HEK293 (cell line): Measurements from ENCODE around the gene ENKD1.

Source experiments
- GLIS2 ChIP-seq: fragments of 450-650 bp; formaldehyde crosslinking; IDR thresholded peaks from 2 replicates; pipeline ENCODE4 v1.5.1; 2016; ENCODE audit warnings: missing biosample characterization, missing genetic modification characterization
- KLF10 ChIP-seq: fragments of 450-650 bp; IDR thresholded peaks from 2 replicates; pipeline ENCODE4 v1.5.1; 2018; ENCODE audit warnings: missing biosample characterization, mild to moderate bottlenecking, missing genetic modification characterization
- REPIN1 ChIP-seq: fragments of 450-650 bp; formaldehyde crosslinking; IDR thresholded peaks from 2 replicates; pipeline ENCODE4 v1.5.1; 2017; ENCODE audit warnings: missing biosample characterization, missing genetic modification characterization, low read depth
- ZEB2 ChIP-seq: fragments of 450-650 bp; formaldehyde crosslinking; IDR thresholded peaks from 2 replicates; pipeline ENCODE4 v1.5.1; 2016; ENCODE audit warnings: missing biosample characterization, missing genetic modification characterization
- ZNF24 ChIP-seq: fragments of 450-650 bp; formaldehyde crosslinking; IDR thresholded peaks from 2 replicates; pipeline ENCODE4 v1.5.1; 2016; ENCODE audit warnings: missing biosample characterization, missing genetic modification characterization
- ZNF548 ChIP-seq: fragments of 450-650 bp; formaldehyde crosslinking; IDR thresholded peaks from 2 replicates; pipeline ENCODE4 v1.5.1; 2016; ENCODE audit warnings: missing biosample characterization, missing genetic modification characterization
- TF ChIP-seq, protein P1 (sequence below): fragments of 450-650 bp; formaldehyde crosslinking; conservative IDR thresholded peaks from 2 replicates; pipeline ENCODE4 v1.5.1; 2016; ENCODE audit warnings: low read depth, missing biosample characterization, missing genetic modification characterization
- TF ChIP-seq, protein P2 (sequence below): fragments of 450-650 bp; formaldehyde crosslinking; IDR thresholded peaks from 2 replicates; pipeline ENCODE4 v1.5.1; 2016; ENCODE audit warnings: missing biosample characterization, missing genetic modification characterization
- TF ChIP-seq, protein P3 (sequence below): IDR thresholded peaks from 2 replicates; pipeline ENCODE4 v1.6.1; 2011; ENCODE audit warnings: mild to moderate bottlenecking, low read depth, low read length, borderline replicate concordance

DNA sequence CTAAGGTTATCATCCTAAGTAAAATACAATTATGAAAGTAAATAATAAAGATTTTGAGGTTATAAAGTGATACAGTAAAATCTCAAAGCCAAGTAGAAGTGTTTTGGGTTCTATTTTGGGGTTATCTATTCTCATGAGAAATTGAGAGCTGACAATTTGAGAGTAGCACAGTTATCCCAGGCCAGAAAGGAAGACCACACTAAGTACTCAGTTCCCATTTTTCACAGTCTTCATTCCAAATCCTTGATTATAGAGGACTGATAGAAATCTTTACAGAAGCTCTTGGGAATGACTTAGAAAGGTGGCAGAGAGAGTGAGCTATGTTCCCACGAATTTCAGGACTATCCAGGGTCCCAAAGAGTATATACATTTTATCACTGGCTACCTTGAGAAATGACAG is 48.0 kb upstream of the ENKD1 start:
- TF ChIP-seq, protein P1, sequence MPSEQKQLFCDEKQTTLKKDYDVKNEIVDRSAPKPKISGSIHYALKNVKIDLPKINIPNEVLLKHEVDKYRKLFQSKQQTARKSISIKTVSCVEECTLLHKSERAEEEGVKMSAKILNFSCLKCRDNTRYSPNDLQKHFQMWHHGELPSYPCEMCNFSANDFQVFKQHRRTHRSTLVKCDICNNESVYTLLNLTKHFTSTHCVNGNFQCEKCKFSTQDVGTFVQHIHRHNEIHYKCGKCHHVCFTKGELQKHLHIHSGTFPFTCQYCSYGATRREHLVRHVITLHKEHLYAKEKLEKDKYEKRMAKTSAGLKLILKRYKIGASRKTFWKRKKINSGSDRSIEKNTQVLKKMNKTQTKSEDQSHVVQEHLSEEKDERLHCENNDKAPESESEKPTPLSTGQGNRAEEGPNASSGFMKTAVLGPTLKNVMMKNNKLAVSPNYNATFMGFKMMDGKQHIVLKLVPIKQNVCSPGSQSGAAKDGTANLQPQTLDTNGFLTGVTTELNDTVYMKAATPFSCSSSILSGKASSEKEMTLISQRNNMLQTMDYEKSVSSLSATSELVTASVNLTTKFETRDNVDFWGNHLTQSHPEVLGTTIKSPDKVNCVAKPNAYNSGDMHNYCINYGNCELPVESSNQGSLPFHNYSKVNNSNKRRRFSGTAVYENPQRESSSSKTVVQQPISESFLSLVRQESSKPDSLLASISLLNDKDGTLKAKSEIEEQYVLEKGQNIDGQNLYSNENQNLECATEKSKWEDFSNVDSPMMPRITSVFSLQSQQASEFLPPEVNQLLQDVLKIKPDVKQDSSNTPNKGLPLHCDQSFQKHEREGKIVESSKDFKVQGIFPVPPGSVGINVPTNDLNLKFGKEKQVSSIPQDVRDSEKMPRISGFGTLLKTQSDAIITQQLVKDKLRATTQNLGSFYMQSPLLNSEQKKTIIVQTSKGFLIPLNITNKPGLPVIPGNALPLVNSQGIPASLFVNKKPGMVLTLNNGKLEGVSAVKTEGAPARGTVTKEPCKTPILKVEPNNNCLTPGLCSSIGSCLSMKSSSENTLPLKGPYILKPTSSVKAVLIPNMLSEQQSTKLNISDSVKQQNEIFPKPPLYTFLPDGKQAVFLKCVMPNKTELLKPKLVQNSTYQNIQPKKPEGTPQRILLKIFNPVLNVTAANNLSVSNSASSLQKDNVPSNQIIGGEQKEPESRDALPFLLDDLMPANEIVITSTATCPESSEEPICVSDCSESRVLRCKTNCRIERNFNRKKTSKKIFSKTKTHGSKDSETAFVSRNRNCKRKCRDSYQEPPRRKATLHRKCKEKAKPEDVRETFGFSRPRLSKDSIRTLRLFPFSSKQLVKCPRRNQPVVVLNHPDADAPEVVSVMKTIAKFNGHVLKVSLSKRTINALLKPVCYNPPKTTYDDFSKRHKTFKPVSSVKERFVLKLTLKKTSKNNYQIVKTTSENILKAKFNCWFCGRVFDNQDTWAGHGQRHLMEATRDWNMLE (tag by site-specific recombination) = no peak
- TF ChIP-seq, protein P2, sequence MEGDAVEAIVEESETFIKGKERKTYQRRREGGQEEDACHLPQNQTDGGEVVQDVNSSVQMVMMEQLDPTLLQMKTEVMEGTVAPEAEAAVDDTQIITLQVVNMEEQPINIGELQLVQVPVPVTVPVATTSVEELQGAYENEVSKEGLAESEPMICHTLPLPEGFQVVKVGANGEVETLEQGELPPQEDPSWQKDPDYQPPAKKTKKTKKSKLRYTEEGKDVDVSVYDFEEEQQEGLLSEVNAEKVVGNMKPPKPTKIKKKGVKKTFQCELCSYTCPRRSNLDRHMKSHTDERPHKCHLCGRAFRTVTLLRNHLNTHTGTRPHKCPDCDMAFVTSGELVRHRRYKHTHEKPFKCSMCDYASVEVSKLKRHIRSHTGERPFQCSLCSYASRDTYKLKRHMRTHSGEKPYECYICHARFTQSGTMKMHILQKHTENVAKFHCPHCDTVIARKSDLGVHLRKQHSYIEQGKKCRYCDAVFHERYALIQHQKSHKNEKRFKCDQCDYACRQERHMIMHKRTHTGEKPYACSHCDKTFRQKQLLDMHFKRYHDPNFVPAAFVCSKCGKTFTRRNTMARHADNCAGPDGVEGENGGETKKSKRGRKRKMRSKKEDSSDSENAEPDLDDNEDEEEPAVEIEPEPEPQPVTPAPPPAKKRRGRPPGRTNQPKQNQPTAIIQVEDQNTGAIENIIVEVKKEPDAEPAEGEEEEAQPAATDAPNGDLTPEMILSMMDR (tag by site-specific recombination) = no peak
- TF ChIP-seq, protein P3, sequence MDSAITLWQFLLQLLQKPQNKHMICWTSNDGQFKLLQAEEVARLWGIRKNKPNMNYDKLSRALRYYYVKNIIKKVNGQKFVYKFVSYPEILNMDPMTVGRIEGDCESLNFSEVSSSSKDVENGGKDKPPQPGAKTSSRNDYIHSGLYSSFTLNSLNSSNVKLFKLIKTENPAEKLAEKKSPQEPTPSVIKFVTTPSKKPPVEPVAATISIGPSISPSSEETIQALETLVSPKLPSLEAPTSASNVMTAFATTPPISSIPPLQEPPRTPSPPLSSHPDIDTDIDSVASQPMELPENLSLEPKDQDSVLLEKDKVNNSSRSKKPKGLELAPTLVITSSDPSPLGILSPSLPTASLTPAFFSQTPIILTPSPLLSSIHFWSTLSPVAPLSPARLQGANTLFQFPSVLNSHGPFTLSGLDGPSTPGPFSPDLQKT = no peak
- TF ChIP-seq GLIS2 (tag by site-specific recombination) (no peak), ZEB2 (no peak), ZNF24 (tag by site-specific recombination) (no peak), REPIN1 (tag by site-specific recombination) (no peak), KLF10 (tag by site-specific recombination) (no peak), ZNF548 (tag by site-specific recombination) (no peak)
